GM10266 (cell line): ENCODE data around the gene SUSD4.

Experiments
- DNase-seq: peaks from one replicate; pipeline ENCODE4 v3.0.0; 2012; ENCODE audit errors: extremely low spot score
- TF ChIP-seq, protein P1 (sequence below): IDR thresholded peaks from 2 replicates; pipeline ENCODE4 v1.5.1; 2012; ENCODE audit warnings: mild to moderate bottlenecking, low read depth; ENCODE audit not compliant: control insufficient read depth, insufficient read depth; ENCODE audit errors: missing control alignments

SUSD4 gene

DNA sequence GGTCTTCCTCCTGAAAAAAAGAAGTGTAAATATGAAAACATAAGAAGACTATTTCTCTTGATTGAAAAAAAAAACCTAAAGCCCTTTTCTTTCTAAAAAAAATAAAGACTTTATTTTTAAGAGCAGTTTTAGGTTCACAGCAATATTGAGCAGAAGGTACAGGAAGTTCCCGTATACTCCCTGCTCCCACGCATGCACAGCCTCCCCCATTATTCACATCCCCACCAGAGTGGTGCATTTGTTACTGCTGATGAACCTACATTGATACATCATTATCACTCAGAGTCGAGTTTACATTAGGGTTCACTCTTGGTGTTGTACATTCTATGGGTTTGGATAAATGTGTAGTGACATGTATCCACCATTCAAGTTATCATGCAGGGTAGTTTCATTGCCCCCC is 128.9 kb downstream of the SUSD4 start:
- TF ChIP-seq, protein P1, sequence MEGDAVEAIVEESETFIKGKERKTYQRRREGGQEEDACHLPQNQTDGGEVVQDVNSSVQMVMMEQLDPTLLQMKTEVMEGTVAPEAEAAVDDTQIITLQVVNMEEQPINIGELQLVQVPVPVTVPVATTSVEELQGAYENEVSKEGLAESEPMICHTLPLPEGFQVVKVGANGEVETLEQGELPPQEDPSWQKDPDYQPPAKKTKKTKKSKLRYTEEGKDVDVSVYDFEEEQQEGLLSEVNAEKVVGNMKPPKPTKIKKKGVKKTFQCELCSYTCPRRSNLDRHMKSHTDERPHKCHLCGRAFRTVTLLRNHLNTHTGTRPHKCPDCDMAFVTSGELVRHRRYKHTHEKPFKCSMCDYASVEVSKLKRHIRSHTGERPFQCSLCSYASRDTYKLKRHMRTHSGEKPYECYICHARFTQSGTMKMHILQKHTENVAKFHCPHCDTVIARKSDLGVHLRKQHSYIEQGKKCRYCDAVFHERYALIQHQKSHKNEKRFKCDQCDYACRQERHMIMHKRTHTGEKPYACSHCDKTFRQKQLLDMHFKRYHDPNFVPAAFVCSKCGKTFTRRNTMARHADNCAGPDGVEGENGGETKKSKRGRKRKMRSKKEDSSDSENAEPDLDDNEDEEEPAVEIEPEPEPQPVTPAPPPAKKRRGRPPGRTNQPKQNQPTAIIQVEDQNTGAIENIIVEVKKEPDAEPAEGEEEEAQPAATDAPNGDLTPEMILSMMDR = no peak
- DNase-seq = no peak

DNA sequence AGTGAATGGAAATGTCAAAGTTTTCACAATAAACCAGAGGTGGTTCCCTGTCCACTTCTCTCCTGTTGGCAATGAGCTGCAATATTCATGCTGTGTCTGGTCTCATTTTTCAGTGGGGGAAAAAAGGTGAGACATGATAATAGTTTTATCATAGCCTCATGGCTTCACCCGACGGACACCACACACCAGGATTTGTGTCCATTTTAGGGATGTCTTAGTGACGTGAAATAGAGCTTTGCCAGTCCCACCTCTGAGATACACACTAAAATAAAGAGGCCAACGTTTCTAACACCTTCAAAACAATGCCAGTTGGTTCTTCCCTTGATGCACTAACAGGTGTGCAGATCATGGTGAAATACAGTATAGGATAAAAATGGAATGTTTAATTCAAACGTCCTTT is 129.4 kb downstream of the SUSD4 start:
- TF ChIP-seq, protein P1 = no peak
- no peak for DNase-seq

DNA sequence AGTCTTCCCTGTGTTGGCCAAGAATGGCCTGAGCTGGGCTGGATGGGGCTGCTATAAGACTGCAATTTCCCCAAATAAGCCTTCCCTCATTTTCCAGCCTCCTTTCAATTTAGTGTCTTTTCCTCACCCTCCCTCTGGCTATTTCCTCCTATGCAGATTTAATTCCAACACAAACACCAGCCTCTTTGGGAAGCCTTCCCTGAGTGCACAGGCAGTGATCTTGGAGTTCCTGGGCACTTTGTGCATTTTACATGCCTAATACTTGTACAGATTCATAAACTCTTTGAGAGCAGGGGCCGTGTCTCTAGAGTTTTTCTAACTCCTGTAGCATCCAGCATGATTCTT is 129.8 kb downstream of the SUSD4 start:
- TF ChIP-seq, protein P1 = no peak
- DNase-seq = no peak

DNA sequence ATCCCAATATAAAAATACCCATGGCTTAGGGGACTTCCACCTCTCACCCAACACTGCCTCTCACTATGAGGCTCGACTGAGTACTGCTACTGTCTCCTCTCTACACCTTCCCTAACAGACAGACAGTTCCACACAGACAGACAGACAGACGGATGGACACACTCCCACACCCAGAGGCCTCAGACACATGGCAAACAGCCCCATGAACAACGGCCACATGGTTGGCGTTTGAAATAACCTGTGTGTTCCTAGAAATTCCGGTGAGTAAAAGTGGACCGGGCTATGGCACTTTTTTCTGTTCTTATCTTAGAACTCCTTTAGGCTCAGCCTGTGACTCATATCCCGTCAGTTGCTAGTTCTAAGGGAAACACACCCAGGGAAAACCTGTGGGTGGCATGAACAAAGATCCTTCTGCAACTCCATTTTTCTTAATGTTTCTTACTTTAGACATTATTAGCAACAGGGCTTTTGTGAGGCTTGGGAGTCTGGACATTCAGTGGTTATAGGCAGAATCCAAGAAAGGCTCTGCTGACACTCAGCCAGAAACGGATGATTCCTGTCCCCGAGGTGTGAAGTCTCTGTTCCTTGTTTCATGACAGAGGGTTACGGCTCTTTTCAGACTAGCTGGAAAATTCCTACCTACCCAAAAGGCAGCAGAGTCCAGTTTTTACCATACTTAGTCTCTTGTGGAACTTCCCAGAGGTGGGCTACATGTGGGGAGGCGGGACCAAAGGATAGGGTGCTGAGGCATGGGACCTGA is 130.4 kb downstream of the SUSD4 start:
- DNase-seq = no peak
- TF ChIP-seq, protein P1 = no peak

DNA sequence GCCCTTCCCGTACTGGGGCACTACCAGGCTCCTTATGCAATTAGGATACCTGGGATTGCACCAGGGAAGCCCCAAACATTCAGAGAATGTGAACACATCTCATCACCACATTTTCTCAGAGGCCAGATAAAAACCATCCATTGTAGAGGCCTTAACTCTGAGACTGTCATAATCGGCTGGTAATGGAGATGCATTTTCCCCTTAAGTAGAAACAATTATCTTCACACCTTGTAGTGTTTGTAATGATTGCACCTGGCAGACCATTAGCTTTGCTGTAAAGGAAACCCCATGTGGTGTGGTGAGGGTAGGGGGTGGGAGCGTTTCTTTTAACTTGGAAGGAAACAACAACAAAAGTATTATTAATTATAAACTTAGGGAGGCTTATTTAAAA is 131.0 kb downstream of the SUSD4 start:
- TF ChIP-seq, protein P1 = no peak
- DNase-seq = no peak

DNA sequence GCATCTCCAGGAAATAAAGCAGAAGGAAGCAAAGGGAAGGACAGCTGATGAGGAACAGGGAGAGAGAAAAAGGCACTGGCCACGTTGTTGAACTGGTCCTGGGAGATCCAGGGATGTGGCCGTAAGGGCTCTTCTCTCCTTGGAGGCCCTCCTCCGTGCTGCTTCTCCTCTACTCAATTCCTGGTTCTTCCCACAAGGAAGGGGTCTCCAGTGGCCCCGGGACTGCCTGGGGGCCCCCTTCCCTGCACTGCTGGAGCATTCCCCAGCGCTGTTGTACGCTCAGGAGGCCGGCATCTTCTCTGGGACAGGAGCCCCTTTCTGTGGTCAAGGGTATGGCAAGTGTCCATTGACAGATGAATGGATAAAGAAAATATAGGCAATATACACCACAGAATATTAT is 132.4 kb downstream of the SUSD4 start:
- TF ChIP-seq, protein P1 = no peak

DNA sequence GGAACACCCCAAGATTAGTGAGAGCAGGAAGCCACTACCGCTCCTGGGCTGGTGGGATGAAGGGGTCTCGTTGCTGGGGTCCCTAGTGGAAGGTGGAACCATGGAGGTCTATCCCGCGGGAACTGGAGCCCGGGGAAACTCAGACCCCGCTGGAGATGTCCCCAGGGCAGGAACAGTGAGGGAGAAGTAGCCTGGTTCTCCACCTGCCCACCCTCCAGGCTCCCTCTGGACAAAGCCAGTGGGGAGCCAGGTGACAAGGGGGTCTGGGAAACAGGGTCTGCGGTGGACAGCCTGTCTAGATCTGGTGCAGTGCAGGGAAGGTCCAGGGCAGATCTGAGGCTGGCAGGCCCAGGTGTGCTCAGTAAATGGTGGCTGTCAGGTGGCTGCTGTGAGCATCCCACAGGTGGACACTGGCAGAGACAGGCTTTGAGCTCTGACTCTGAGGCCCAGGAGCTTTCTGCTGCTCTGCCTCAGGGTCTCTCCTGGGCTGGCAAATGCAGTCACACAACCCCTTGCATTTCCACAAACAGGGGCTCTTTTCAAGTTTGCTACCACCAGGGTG is 132.9 kb downstream of the SUSD4 start:
- DNase-seq = no peak
- TF ChIP-seq, protein P1 = no peak

More for the DNA sequence above, 132.4 kb downstream of the SUSD4 start:
- no peak for DNase-seq
